Lower leg skin (tissue), 3 donors: ENCODE data around the gene YY1.

ENCODE experiments used
- POLR2A ChIP-seq, 2 donors: fragments of 450-650 bp; IDR thresholded peaks; one replicate each; pipeline ENCODE4 v1.6.1; 2016 to 2017; ENCODE audit warnings: antibody characterized with exemption in 2 of 2, mild to moderate bottlenecking in 1 of 2, moderate library complexity in 1 of 2
- TF ChIP-seq, protein P1 (sequence below), 3 donors: fragments of 450-650 bp; IDR thresholded peaks; one replicate each; pipeline ENCODE4 v1.5.1; 2016; ENCODE audit warnings: antibody characterized with exemption in 3 of 3, mild to moderate bottlenecking in 3 of 3, moderate library complexity in 2 of 3

DNA sequence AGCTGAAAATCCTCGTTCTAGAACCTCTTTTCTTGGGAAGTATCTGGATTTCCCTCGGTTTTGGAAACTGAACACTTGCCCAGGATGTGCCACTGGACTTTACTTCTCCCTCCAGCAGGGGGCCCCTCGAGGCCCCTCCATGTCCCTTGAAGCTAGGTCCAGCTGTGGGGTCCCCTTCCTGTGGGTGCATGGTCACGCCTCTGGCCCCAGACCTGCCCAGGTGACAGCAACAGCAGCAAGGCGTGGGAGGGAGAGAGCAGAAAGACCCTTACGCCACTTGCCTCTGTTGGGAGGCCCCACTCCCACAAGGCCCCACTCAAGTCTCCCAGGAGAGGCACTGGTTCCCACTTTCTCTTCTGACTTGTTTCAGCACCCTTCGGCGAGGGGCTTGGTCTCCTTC is 64.2 kb downstream of the YY1 start:
- TF ChIP-seq, protein P1, sequence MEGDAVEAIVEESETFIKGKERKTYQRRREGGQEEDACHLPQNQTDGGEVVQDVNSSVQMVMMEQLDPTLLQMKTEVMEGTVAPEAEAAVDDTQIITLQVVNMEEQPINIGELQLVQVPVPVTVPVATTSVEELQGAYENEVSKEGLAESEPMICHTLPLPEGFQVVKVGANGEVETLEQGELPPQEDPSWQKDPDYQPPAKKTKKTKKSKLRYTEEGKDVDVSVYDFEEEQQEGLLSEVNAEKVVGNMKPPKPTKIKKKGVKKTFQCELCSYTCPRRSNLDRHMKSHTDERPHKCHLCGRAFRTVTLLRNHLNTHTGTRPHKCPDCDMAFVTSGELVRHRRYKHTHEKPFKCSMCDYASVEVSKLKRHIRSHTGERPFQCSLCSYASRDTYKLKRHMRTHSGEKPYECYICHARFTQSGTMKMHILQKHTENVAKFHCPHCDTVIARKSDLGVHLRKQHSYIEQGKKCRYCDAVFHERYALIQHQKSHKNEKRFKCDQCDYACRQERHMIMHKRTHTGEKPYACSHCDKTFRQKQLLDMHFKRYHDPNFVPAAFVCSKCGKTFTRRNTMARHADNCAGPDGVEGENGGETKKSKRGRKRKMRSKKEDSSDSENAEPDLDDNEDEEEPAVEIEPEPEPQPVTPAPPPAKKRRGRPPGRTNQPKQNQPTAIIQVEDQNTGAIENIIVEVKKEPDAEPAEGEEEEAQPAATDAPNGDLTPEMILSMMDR (IDR thresholded peaks at IDR 0.05): no peak
- no peak for TF ChIP-seq POLR2A (IDR thresholded peaks at IDR 0.05)
